GM23338 (cell line): Measurements from ENCODE around the gene CACNB4. TPM values are rescaled to one million over a fixed set of nuclear protein-coding genes. Genes with fewer than 3 reads are reported as not detected.

ENCODE experiments used
- ATAC-seq: fragments of 200-7000 bp; cut with Tn5 transposase; 3 replicates; pipeline ENCODE4 v1.9.1; 2020
- DNase-seq: peaks from one replicate; pipeline ENCODE4 v3.0.0-alpha.2; 2015; ENCODE audit warnings: low spot score
- H2AFZ ChIP-seq: fragments of 200-600 bp; sonication (generic); 2 replicates; pipeline ENCODE4 v1.8.0; 2016; ENCODE audit warnings: antibody characterized with exemption, mild to moderate bottlenecking, moderate library complexity
- H3F3A ChIP-seq: fragments of 200-600 bp; sonication (generic); replicated peaks from 2 replicates; pipeline ENCODE4 v1.8.0; 2017; ENCODE audit warnings: antibody characterized with exemption, mixed run types, low read depth
- H3K27ac ChIP-seq: fragments of 200-600 bp; sonication (generic); 2 replicates; pipeline ENCODE4 v1.6.1; 2016; ENCODE audit warnings: low read depth
- H3K27me3 ChIP-seq: fragments of 200-600 bp; sonication (generic); 2 replicates; pipeline ENCODE4 v1.8.0; 2016; ENCODE audit warnings: mild to moderate bottlenecking, mixed run types, moderate library complexity; ENCODE audit not compliant: insufficient read depth
- H3K36me3 ChIP-seq: fragments of 200-600 bp; sonication (generic); 2 replicates; pipeline ENCODE4 v1.8.0; 2016; ENCODE audit warnings: mild to moderate bottlenecking; ENCODE audit not compliant: insufficient read depth
- H3K4me1 ChIP-seq: fragments of 200-600 bp; sonication (generic); 2 replicates; pipeline ENCODE4 v1.8.0; 2016; ENCODE audit warnings: mild to moderate bottlenecking, moderate library complexity; ENCODE audit not compliant: insufficient read depth
- H3K4me2 ChIP-seq: fragments of 200-600 bp; sonication (generic); 2 replicates; pipeline ENCODE4 v1.7.1; 2017; ENCODE audit warnings: mixed run types
- H3K4me3 ChIP-seq: fragments of 200-600 bp; sonication (generic); 2 replicates; pipeline ENCODE4 v1.6.1; 2016; ENCODE audit warnings: mixed run types
- H3K79me2 ChIP-seq: fragments of 200-600 bp; sonication (generic); replicated peaks from 2 replicates; pipeline ENCODE4 v1.8.0; 2017; ENCODE audit warnings: mild to moderate bottlenecking; ENCODE audit not compliant: insufficient read depth
- H3K9me2 ChIP-seq: fragments of 200-600 bp; sonication (generic); 2 replicates; pipeline ENCODE4 v1.8.0; 2017; ENCODE audit not compliant: insufficient read depth
- H4K20me1 ChIP-seq: fragments of 200-600 bp; sonication (generic); replicated peaks from 2 replicates; pipeline ENCODE4 v1.8.0; 2017; ENCODE audit warnings: mild to moderate bottlenecking; ENCODE audit not compliant: insufficient read depth
- H3K27ac Mint-ChIP-seq: 2 replicates; pipeline ENCODE4 v1.8.0; 2020; ENCODE audit warnings: inconsistent platforms, mild to moderate bottlenecking, moderate library complexity, mixed read lengths
- H3K27me3 Mint-ChIP-seq: 3 replicates; pipeline ENCODE4 v1.8.0; 2022; ENCODE audit warnings: low read depth, mild to moderate bottlenecking, moderate library complexity, mixed read lengths, inconsistent platforms; ENCODE audit not compliant: insufficient read depth, poor library complexity
- H3K36me3 Mint-ChIP-seq: 3 replicates; pipeline ENCODE4 v1.8.0; 2021; ENCODE audit warnings: low read depth, mild to moderate bottlenecking, inconsistent platforms, moderate library complexity, mixed read lengths
- H3K4me1 Mint-ChIP-seq: 3 replicates; pipeline ENCODE4 v1.8.0; 2020; ENCODE audit warnings: mild to moderate bottlenecking, inconsistent platforms, mixed read lengths
- H3K4me3 Mint-ChIP-seq: 3 replicates; pipeline ENCODE4 v1.8.0; 2021; ENCODE audit warnings: moderate library complexity, mild to moderate bottlenecking, inconsistent platforms, mixed read lengths
- H3K9me3 Mint-ChIP-seq: 3 replicates; pipeline ENCODE4 v1.8.0; 2020; ENCODE audit warnings: moderate library complexity, mild to moderate bottlenecking, inconsistent platforms, mixed read lengths
- CREB1 ChIP-seq: fragments of 250-450 bp; sonication (Bioruptor Pico); IDR thresholded peaks from 2 replicates; pipeline ENCODE4 v1.5.0; 2020; ENCODE audit warnings: low read depth, mild to moderate bottlenecking, moderate library complexity
- CTCF ChIP-seq, 2 experiments: fragments of 200-600 bp in 1 of 2; sonication (generic) in 1 of 2; conservative IDR thresholded peaks; 2 replicates each; pipeline versions ENCODE4 v1.5.1 to v1.6.1; 2016 to 2017; ENCODE audit warnings: antibody characterized with exemption in 2 of 2, low read depth in 2 of 2, mild to moderate bottlenecking in 2 of 2, moderate library complexity in 1 of 2
- ETS1 ChIP-seq: IDR thresholded peaks from 2 replicates; pipeline ENCODE4 v1.6.1; 2016; ENCODE audit warnings: antibody characterized with exemption
- EZH2 ChIP-seq: fragments of 200-600 bp; sonication (generic); IDR thresholded peaks from one replicate; pipeline ENCODE4 v1.8.0; 2017; ENCODE audit warnings: antibody characterized with exemption, mild to moderate bottlenecking, low read depth; ENCODE audit not compliant: unreplicated experiment
- EZH2phosphoT487 ChIP-seq: fragments of 200-600 bp; sonication (generic); IDR thresholded peaks from one replicate; pipeline ENCODE4 v1.8.1; 2018; ENCODE audit warnings: antibody characterized with exemption; ENCODE audit not compliant: unreplicated experiment
- JUNB ChIP-seq: IDR thresholded peaks from one replicate; pipeline ENCODE4 v1.6.1; 2016; ENCODE audit warnings: antibody characterized with exemption; ENCODE audit not compliant: unreplicated experiment
- NANOG ChIP-seq: IDR thresholded peaks from 2 replicates; pipeline ENCODE4 v1.6.1; 2016; ENCODE audit warnings: antibody characterized with exemption, borderline replicate concordance
- POLR2AphosphoS5 ChIP-seq: IDR thresholded peaks from 2 replicates; pipeline ENCODE4 v1.6.1; 2016; ENCODE audit warnings: antibody characterized with exemption, low read depth
- REST ChIP-seq: IDR thresholded peaks from one replicate; pipeline ENCODE4 v1.6.1; 2018; ENCODE audit warnings: antibody characterized with exemption; ENCODE audit not compliant: unreplicated experiment
- STAT1 ChIP-seq: IDR thresholded peaks from one replicate; pipeline ENCODE4 v1.6.1; 2016; ENCODE audit warnings: antibody characterized with exemption; ENCODE audit not compliant: unreplicated experiment
- ZNF114 ChIP-seq: fragments of 250-450 bp; sonication (Bioruptor Pico); IDR thresholded peaks from 2 replicates; pipeline ENCODE4 v1.5.0; 2020; ENCODE audit warnings: mild to moderate bottlenecking, moderate library complexity
- ZNF331 ChIP-seq: fragments of 250-450 bp; sonication (Bioruptor Pico); IDR thresholded peaks from 2 replicates; pipeline ENCODE4 v1.5.0; 2020; ENCODE audit warnings: low read depth, mild to moderate bottlenecking, moderate library complexity
- ZNF462 ChIP-seq: fragments of 250-450 bp; sonication (Bioruptor Pico); IDR thresholded peaks from 2 replicates; pipeline ENCODE4 v1.5.0; 2020; ENCODE audit warnings: mild to moderate bottlenecking, moderate library complexity
- polyA plus RNA-seq: library from polyadenylated mRNA; unstranded; fragments of >200 nt; fragmentation: Nextera tagmentation; extraction: Ambion mirVana; gene quantifications from 2 replicates; pipeline ENCODE4 v1.2.1, GENCODE V29; 2016
- total RNA-seq: library from RNA; depleted of rRNA; stranded (reverse); fragments of >200 nt; shearing (Covaris generic); gene quantifications from 2 replicates; pipeline ENCODE4 v1.2.3, GENCODE V29; 2014

Gene CACNB4
- total and polyA plus RNA-seq, 2 experiments from 2014 or later = 4.0 to 9.8 TPM

GRCh38 chr2:151882786-151883445 lies 215.9 kb downstream of the CACNB4 start:
- Histone ChIP-seq H3K79me2 (no peaks in the 10 kb centered on the region), H3K27me3 (no peaks in the 10 kb centered on the region), H3K4me2 (no peak overlapping the region), H3K4me3 (no peak overlapping the region), H3K4me1 (no peaks in the 10 kb centered on the region), H3F3A (no peaks in the 10 kb centered on the region), H3K9me2 (no peaks in the 10 kb centered on the region), H4K20me1 (no peaks in the 10 kb centered on the region), H2AFZ (no peak overlapping the region), H3K36me3 (no peaks in the 10 kb centered on the region), H3K27ac (no peak overlapping the region)
- DNase-seq = no peak
- Mint-ChIP-seq H3K27ac (no peak overlapping the region), H3K36me3 (no peaks in the 10 kb centered on the region), H3K4me3 (no peak overlapping the region), H3K4me1 (peaks cover 4% of the 10 kb centered on the region; the same call in 1 of the 3 replicates), H3K27me3 (no peaks in the 10 kb centered on the region), H3K9me3 (no peaks in the 10 kb centered on the region)
- TF ChIP-seq CTCF (conservative IDR thresholded peaks at IDR 0.05; ENCODE audit: low read depth in 2 of 2) = no peak
- TF ChIP-seq JUNB = no peak
- TF ChIP-seq ZNF331 (CRISPR knock-in tag) = no peak
- no peak for TF ChIP-seq ETS1
- TF ChIP-seq REST = no peak
- TF ChIP-seq STAT1 = no peak
- no peak for TF ChIP-seq ZNF462 (CRISPR knock-in tag)
- no peak for TF ChIP-seq EZH2phosphoT487
- no peak for TF ChIP-seq NANOG
- TF ChIP-seq CREB1 (CRISPR knock-in tag) = no peak
- TF ChIP-seq EZH2 = no peak
- TF ChIP-seq POLR2AphosphoS5 = no peak
- no peak for TF ChIP-seq ZNF114
- no peak for ATAC-seq
